DMS114 treated with DMSO at 0.1 percent for 48 hours (cell line): ENCODE data around the gene PRKAR2A.
"Not testable (repeated sequence)": the region's sequence is repeated elsewhere in the genome, so short reads cannot be mapped to it uniquely, and the experiment has no call there.

Experiments
- DNase-seq: peaks from one replicate; lab custom pipeline; 2025; ENCODE audit not compliant: unreplicated experiment; lab: John Stamatoyannopoulos, UW

Gene PRKAR2A

GRCh38 chr3:48782046-48782445 lies 65.6 kb downstream of the PRKAR2A start:
- DNase-seq: no peak

- DNase-seq: not testable (repeated sequence)
These were observed 69.1 kb downstream of the PRKAR2A start for GRCh38 chr3:48778565-48778964.

GRCh38 chr3:48776854-48777253 lies 70.8 kb downstream of the PRKAR2A start:
- no peak for DNase-seq

- no peak for DNase-seq
These were observed 77.5 kb downstream of the PRKAR2A start for GRCh38 chr3:48770192-48770502.

GRCh38 chr3:48765376-48765775 lies 82.3 kb downstream of the PRKAR2A start:
- no peak for DNase-seq

GRCh38 chr3:48762816-48763215 lies 84.9 kb downstream of the PRKAR2A start:
- no peak for DNase-seq

GRCh38 chr3:48759991-48760540 lies 87.6 kb downstream of the PRKAR2A start:
- DNase-seq: not testable (repeated sequence)

- not testable (repeated sequence) for DNase-seq
These were observed 88.1 kb downstream of the PRKAR2A start for GRCh38 chr3:48759531-48759930.

- no peak for DNase-seq
These were observed 88.6 kb downstream of the PRKAR2A start for GRCh38 chr3:48759071-48759470.

GRCh38 chr3:48756640-48757039 lies 91.0 kb downstream of the PRKAR2A start:
- DNase-seq: no peak

GRCh38 chr3:48750856-48751255 lies 96.8 kb downstream of the PRKAR2A start:
- no peak for DNase-seq

- no peak for DNase-seq
These were observed 98.9 kb downstream of the PRKAR2A start for GRCh38 chr3:48748754-48749153.

- no peak for DNase-seq
These were observed 100.0 kb downstream of the PRKAR2A start for GRCh38 chr3:48747706-48748105.

- DNase-seq: no peak
These were observed 100.6 kb downstream of the PRKAR2A start for GRCh38 chr3:48747015-48747615.

GRCh38 chr3:48743773-48744172 lies 103.9 kb downstream of the PRKAR2A start:
- DNase-seq: no peak

GRCh38 chr3:48741226-48741625 lies 106.4 kb downstream of the PRKAR2A start:
- DNase-seq: not testable (repeated sequence)

GRCh38 chr3:48739955-48740823 lies 107.5 kb downstream of the PRKAR2A start:
- no peak for DNase-seq

- no peak for DNase-seq
These were observed 108.1 kb downstream of the PRKAR2A start for GRCh38 chr3:48739617-48739954.

GRCh38 chr3:48738926-48739616 lies 108.6 kb downstream of the PRKAR2A start:
- no peak for DNase-seq

GRCh38 chr3:48738144-48738536 lies 109.5 kb downstream of the PRKAR2A start:
- no peak for DNase-seq

- DNase-seq: not testable (repeated sequence)
These were observed 112.5 kb downstream of the PRKAR2A start for GRCh38 chr3:48735075-48735767.
